ENCODE results near the gene LY6G6D.

Gene LY6G6D

DNA sequence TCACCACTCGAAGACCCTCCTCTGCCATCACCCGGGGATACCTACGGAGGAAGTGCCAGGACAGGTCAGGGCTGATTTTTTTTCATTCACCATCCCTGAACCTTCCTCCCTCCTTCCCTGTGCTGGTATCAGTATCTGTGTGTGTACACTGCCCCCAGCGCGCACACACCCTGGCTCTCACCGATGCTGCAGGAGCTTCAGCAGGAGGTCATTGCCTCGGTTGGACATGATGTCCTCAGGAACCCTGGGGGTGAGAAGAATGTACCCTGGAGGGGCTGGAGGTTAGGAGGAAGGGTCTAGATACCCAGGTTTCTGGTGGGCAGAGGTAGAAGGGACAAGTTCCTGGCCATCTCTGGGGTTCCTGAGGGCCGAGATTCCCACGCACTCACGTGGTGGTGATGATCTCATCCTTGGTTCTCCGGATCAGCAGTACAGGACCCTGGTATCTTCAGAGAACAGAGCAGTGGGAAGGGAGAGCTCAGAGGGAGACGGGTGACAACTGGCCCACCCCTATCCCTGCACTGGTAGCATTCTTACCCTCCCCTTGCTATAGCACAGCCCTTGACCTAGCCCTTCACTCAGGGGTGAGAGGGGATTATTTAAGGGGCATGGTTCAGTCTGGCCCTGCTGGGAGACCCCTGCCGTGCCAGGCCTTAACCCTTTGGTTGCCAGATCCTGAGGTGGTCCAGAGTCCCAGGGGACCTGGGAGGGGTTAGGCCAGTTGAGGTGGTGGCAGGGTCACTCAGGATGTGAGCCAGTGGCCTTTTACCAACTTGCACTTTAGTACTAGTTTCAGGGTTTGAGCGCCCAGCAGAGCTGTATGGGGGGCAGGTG, 27.1 kb upstream of the LY6G6D start:
- Mint-ChIP-seq H3K36me3 (ENCODE audit: low read depth) (peaks cover 45% of the 10 kb centered on the region), H3K9me3 (no peaks in the 10 kb centered on the region), H3K27ac (peak overlapping the region; percentile 26), H3K4me3 (no peak overlapping the region), H3K4me1 (ENCODE audit: low read depth) (no peaks in the 10 kb centered on the region), H3K27me3 (ENCODE audit: low read depth) (no peaks in the 10 kb centered on the region)
- no peak for DNase-seq (ENCODE audit: low spot score)

DNA sequence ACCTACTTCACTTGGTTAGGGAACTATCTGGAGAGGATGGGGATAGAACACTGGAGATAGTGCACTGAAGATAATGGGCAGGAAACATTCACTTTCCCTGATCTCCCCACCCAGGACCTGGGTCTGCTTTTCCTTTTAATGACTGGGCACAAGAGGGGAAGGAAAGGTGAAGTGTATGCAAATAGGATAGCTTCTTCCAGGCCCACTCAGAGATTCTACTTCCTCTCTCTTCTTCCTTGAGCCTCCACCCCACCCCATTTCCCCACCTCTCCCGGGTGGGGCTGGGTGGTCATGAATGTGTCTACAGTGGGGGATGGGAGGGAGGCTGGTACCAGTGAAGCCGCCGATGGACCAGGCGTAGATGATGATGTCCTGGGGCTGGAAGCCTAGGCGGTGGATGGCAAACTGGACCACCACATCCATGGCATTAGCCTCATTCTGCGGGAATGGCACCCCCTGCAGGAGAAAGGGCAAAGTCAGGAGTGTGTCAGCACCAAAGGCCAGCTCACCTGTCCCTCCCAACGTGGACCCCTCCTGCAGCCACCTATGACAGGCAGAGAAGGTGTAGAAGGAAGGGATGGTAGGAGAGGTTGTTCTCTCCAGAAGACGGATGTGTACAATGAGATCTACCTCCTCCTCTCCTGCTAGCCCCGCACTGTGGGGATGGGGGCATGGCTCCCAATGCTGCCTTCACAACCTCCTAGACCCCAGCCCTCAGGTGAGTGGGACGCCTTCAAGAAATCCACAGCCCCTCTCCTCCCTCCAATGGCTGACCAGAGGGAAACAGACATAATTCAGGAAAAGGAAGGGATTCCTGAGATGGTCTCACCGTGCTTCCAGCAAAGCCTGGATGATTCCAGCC, 25.7 kb upstream of the LY6G6D start:
- no peak overlapping the region for H3K27ac Mint-ChIP-seq
- H3K4me1 Mint-ChIP-seq (ENCODE audit: low read depth) = no peaks in the 10 kb centered on the region
- H3K27me3 Mint-ChIP-seq (ENCODE audit: low read depth) = no peaks in the 10 kb centered on the region
- no peak for DNase-seq (ENCODE audit: low spot score)
- H3K36me3 Mint-ChIP-seq (ENCODE audit: low read depth) = peaks cover 51% of the 10 kb centered on the region
- H3K4me3 Mint-ChIP-seq = no peak overlapping the region
- no peaks in the 10 kb centered on the region for H3K9me3 Mint-ChIP-seq

DNA sequence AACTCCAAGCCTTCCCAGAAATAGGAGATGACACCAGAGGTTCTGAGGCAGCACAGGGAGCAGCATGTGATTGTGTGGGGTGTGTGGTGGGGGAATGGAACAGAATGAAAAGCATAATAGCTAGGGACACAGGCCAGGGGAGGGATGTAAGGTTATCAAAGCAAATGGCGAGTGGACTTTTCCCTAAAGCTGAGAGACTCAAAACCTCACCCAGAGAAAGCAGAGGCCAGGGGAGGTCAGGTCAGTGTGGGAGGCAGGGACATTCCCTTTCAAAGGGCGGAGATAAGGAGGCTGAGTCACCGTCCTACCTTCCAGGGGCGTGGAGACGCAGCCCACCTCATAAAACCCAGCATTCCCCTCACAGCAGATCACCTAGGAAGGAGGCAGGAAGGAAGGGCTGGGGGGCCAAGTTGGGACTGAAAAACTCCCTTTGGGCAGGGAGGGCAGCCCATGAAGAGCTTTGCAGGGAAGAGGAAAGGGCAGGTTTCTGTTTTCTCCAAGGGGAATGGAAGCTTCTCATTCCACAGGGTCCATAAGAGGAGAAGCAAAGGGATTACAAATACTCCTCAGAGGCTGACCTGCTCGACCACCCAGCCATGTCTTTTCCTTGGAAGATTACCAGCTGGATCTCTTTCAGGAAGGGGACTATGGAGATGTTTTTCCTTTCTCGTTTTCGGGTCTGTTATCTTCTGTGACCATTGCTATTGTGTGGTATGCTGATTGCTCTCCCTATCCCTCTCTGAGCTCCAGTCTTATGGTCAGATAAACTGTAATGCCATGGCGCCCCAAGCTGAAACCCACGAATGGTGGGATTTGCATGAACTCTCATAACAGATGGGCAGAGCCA, 24.7 kb upstream of the LY6G6D start:
- H3K27me3 Mint-ChIP-seq (ENCODE audit: low read depth) = no peaks in the 10 kb centered on the region
- no peaks in the 10 kb centered on the region for H3K9me3 Mint-ChIP-seq
- H3K4me1 Mint-ChIP-seq (ENCODE audit: low read depth) = no peaks in the 10 kb centered on the region
- peak overlapping the region; percentile 17 for H3K27ac Mint-ChIP-seq
- DNase-seq (ENCODE audit: low spot score) = no peak
- H3K4me3 Mint-ChIP-seq = no peak overlapping the region
- H3K36me3 Mint-ChIP-seq (ENCODE audit: low read depth) = peaks cover 54% of the 10 kb centered on the region

DNA sequence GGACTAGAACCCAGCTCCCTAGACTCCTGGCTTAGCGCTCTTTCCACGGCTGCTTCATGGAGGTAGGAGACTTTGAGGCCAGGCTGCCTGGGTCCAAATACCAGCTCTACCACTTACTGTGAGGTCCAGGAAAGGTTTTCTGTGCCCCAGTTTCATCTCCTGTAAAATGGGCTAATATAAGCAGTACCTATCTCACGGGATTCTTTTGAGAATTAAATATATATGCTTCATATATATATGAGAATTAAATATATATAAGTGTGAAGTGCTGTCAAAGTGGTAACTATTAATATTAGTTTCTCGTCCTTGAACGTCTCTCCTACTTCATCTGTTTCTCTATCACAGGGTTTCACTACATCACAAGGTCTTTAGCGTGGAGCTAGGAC, 24.1 kb upstream of the LY6G6D start:
- Mint-ChIP-seq H3K4me3 (no peak overlapping the region), H3K4me1 (ENCODE audit: low read depth) (no peaks in the 10 kb centered on the region), H3K27me3 (ENCODE audit: low read depth) (no peaks in the 10 kb centered on the region), H3K9me3 (no peaks in the 10 kb centered on the region), H3K27ac (peak overlapping the region; percentile 10), H3K36me3 (ENCODE audit: low read depth) (peaks cover 50% of the 10 kb centered on the region)
- no peak for DNase-seq (ENCODE audit: low spot score)

DNA sequence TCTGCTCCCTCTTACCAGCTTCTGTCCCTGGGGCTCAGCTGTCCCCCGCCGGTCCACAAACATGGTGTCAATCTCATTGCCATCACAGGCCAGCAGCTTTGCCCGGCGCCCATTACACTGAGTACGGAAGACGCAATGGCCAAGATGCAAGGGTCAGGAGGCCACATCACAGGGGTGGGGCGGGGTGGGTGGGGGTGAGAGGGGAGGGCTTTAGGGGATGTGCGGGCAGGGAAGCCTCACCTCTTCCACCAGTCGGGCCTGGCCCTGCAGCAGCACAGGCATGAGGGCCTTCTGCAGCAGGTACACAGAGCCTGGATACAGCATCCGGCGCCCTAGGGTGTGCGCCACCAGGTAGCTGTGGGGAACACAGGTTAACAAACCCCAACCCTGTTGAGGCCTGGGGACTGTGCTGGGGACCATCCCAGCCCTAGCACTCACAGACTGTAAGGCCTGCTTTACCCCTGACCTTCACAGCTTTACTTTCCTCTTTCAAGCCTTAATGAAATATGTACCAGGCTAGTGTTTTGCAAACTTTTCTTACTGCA, 23.5 kb upstream of the LY6G6D start:
- Mint-ChIP-seq H3K27ac (no peak overlapping the region), H3K36me3 (ENCODE audit: low read depth) (peaks cover 49% of the 10 kb centered on the region), H3K27me3 (ENCODE audit: low read depth) (no peaks in the 10 kb centered on the region), H3K9me3 (no peaks in the 10 kb centered on the region), H3K4me3 (no peak overlapping the region), H3K4me1 (ENCODE audit: low read depth) (no peaks in the 10 kb centered on the region)
- DNase-seq (ENCODE audit: low spot score) = no peak

DNA sequence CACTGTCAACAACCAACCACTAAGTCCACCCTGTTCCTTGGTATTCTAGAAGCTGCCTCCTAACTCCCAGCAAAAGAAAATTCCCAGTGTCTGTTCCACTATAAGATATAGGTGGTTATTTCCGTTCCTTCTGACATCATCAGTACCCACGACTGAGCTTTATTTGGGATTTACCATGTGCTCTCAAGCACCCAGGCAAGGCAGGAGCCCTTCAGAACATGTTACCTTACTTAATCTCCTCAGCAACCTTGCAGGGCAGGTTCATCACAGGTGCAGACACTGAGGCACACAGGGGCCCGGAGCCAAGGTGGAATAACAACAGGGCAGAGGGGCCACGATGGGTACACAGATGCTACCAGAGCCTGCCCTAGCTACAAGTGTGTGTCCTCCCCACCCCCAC, 22.8 kb upstream of the LY6G6D start:
- Mint-ChIP-seq H3K9me3 (no peaks in the 10 kb centered on the region), H3K4me3 (no peak overlapping the region), H3K36me3 (ENCODE audit: low read depth) (peaks cover 53% of the 10 kb centered on the region), H3K27me3 (ENCODE audit: low read depth) (no peaks in the 10 kb centered on the region), H3K27ac (no peak overlapping the region), H3K4me1 (ENCODE audit: low read depth) (peaks cover 3% of the 10 kb centered on the region)
- no peak for DNase-seq (ENCODE audit: low spot score)

DNA sequence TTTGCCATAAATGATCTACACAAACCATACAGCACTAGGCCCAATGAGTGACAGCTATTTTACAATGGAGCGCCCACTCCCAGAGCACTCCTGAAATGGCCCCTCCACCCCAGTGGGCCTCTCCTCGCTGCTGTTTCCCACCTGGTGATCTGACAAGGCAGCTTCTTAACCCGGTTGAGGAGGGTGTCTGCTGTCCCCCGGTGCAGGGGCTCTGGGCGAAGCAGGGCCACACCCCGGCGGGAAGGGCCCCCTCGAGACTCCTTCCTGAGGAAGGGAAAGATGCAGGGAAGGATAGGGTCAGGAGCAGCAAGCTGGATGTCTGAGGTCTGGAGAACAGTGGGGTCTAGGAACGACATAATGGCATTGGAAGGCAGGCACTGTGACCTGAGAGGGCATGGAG, 22.3 kb upstream of the LY6G6D start:
- Mint-ChIP-seq H3K4me3 (no peak overlapping the region), H3K27ac (no peak overlapping the region), H3K36me3 (ENCODE audit: low read depth) (peaks cover 55% of the 10 kb centered on the region), H3K4me1 (ENCODE audit: low read depth) (peaks cover 8% of the 10 kb centered on the region), H3K9me3 (no peaks in the 10 kb centered on the region), H3K27me3 (ENCODE audit: low read depth) (no peaks in the 10 kb centered on the region)
- DNase-seq (ENCODE audit: low spot score) = no peak

DNA sequence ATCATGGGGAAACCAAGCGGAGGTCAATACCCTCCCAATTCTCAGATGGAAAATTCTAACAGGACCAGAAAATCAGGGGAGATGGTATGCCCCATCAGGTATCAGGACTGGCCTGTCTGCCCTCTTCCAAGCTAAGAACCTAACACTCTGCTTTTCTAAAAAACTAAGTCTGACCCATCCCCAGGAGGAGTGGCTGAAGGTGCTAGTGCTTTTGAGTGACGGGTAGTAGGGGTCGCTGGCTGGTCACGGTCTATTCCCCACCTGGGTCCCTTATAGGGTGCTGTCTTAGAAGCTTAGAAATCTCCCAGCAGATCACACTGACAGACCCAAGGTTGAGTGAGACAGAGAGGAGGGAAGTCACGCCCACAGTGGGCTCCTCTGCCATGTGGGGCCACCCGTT, 21.6 kb upstream of the LY6G6D start:
- no peaks in the 10 kb centered on the region for H3K9me3 Mint-ChIP-seq
- no peaks in the 10 kb centered on the region for H3K27me3 Mint-ChIP-seq (ENCODE audit: low read depth)
- H3K4me1 Mint-ChIP-seq (ENCODE audit: low read depth) = peaks cover 11% of the 10 kb centered on the region
- peaks cover 56% of the 10 kb centered on the region for H3K36me3 Mint-ChIP-seq (ENCODE audit: low read depth)
- no peak for DNase-seq (ENCODE audit: low spot score)
- H3K4me3 Mint-ChIP-seq = no peak overlapping the region
- H3K27ac Mint-ChIP-seq = no peak overlapping the region

DNA sequence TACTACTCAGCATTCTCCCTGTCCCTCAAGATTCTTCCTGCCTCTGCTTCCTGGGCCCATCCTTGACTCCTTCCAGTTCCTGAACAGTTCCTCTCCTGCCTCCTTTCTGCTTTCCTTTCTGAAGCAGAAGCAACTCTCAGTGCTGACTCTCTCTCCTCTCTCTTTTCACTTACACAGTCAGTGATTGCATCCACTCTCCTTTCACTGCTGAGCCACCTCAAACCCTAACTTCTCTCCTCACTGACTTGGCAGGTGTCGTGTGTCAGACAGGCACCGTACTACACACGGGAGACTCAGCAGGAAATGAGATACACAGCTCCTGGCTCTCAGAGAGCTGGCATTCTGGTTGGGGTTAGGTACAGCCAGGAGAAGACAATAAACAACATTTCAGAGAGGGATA, 17.6 kb upstream of the LY6G6D start:
- no peaks in the 10 kb centered on the region for H3K27me3 Mint-ChIP-seq (ENCODE audit: low read depth)
- DNase-seq (ENCODE audit: low spot score) = no peak
- H3K4me3 Mint-ChIP-seq = no peak overlapping the region
- peak overlapping the region; percentile 67 for H3K27ac Mint-ChIP-seq
- H3K4me1 Mint-ChIP-seq (ENCODE audit: low read depth) = peaks cover 24% of the 10 kb centered on the region
- no peaks in the 10 kb centered on the region for H3K9me3 Mint-ChIP-seq
- H3K36me3 Mint-ChIP-seq (ENCODE audit: low read depth) = peaks cover 54% of the 10 kb centered on the region

DNA sequence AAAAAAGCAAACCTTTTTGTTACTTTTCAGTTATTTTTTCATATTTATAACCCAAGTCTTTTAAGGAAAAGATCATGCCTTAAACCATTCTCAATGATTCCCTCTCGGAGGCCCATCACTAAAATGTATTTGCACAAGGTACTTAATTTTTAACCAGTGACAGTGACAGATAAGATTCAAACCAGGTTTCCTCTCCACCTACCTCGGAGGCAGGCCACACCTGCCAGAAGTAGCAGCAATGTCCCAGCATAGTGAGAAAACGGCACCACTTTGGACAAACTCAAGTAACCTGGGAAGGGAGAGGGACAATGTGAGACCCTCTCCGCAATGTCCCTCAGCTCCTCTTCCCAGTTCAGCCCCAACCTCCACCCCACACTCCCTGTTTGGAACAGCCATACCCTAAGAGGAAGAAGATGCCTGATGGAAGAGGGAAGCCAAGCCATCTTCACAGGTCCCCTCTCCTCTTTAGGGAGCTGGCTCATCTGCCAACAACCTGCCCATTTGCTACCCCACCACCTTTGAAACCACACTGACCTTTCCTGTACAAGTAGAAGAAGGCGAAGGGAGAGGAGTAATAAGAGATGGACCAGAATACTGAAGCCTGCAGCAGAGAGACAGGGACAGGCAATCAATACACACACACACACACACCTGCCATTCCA, 14.3 kb upstream of the LY6G6D start:
- H3K27me3 Mint-ChIP-seq (ENCODE audit: low read depth) = no peaks in the 10 kb centered on the region
- no peaks in the 10 kb centered on the region for H3K9me3 Mint-ChIP-seq
- peaks cover 38% of the 10 kb centered on the region for H3K36me3 Mint-ChIP-seq (ENCODE audit: low read depth)
- H3K4me3 Mint-ChIP-seq = peak overlapping the region; percentile 98
- H3K27ac Mint-ChIP-seq = no peak overlapping the region
- H3K4me1 Mint-ChIP-seq (ENCODE audit: low read depth) = peaks cover 26% of the 10 kb centered on the region
- DNase-seq (ENCODE audit: low spot score) = no peak

DNA sequence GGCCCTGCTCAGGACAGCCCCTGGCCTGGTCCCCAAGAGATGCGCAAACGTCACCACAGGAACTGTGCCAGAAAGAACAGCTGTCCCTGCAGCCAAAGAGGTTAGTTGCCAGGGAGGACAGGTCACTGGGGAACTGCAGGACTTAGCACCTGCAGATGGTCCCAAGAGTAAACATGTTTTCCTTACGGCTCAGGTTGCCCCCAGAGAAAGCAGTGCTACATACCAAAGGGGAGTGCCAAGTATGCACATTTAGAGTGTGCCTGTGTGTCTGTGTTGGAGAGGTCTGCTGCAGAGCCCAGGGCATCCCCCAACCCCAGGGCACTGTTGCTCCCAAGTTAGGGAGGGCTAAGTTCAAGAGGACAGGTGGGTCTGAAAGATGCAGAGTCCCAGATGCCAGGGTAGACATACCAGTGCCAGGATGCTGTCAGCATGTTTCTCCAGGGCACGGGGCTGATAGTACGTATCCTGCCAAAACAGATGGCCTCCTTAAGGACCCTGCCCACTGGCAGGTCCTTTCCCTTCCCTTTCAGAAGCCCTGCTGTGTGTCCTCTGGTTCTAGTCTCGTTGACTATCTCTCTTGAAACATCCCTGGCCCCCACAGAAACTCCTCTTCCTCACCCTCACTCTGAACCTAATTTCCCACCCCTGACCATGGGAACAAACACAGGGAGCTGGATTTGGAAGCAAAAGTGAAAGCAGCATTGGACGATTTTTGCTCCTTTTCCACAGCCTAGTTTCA, 13.3 kb upstream of the LY6G6D start:
- no peak for DNase-seq (ENCODE audit: low spot score)

DNA sequence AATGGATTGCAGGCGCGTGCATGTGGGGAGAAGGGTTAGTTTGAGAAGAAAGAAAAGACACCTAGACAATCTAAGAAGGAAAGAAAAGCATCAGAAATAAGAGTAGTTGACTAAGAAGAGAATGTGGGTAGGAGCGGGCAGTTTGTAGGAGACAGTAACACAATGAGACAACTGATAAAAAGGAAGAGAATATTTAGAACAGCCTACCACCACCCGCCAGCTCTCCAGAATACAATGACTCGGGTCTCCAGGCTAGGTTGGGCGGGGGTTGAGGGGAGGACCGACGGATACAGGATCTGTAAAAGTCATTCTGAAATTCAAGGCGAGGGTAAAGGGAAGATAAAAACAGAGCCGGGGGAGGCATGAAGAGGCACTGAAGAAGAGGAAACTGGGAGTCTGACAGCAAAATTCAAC, 12.7 kb upstream of the LY6G6D start:
- Mint-ChIP-seq H3K27me3 (ENCODE audit: low read depth) (peaks cover 2% of the 10 kb centered on the region), H3K4me1 (ENCODE audit: low read depth) (peaks cover 23% of the 10 kb centered on the region), H3K27ac (peak overlapping the region; percentile 97), H3K9me3 (no peaks in the 10 kb centered on the region), H3K4me3 (peak overlapping the region; percentile 98), H3K36me3 (ENCODE audit: low read depth) (peaks cover 26% of the 10 kb centered on the region)
- DNase-seq (ENCODE audit: low spot score) = peak; percentile 40

More for the DNA sequence above, 13.3 kb upstream of the LY6G6D start:
- no peaks in the 10 kb centered on the region for H3K27me3 Mint-ChIP-seq (ENCODE audit: low read depth)
- H3K4me1 Mint-ChIP-seq (ENCODE audit: low read depth) = peaks cover 26% of the 10 kb centered on the region
- no peaks in the 10 kb centered on the region for H3K9me3 Mint-ChIP-seq
- H3K4me3 Mint-ChIP-seq = peak overlapping the region; percentile 98
- H3K36me3 Mint-ChIP-seq (ENCODE audit: low read depth) = peaks cover 31% of the 10 kb centered on the region
- H3K27ac Mint-ChIP-seq = peak overlapping the region; percentile 97

Measured in T-helper 2 cell treated with Interferon-gamma antibody and Interleukin-4, amounts not matched to agents 5 μg/mL and 100 μg/mL, for 36 hours (primary cell).